ENCODE measurements around the gene TASOR2.

Gene TASOR2

GRCh38 chr10:5688587-5688986, 3.9 kb downstream of the TASOR2 start:
- no peak for DNase-seq

DNA sequence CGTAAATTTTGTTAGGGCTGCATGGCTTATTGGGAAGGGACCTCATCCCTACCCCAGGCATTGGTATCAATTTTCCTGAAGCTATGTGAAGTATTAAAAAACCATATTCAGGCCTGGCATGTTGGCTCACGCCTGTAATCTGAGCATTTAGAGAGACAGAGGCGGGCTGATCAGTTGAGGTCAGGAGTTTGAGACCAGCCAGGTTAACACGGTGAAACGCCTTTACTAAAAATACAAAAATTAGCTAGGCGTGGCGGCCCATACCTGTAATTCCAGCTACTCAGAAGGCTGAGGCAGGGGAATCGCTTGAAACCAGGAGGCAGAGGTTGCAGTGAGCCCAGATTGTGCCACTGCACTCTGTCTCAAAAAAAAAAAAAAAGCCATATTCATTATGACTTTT, 7.1 kb downstream of the TASOR2 start:
- DNase-seq: no peak

- peak; percentile 70 to 73 for DNase-seq
These were observed 8.1 kb downstream of the TASOR2 start for GRCh38 chr10:5692461-5693358.

DNA sequence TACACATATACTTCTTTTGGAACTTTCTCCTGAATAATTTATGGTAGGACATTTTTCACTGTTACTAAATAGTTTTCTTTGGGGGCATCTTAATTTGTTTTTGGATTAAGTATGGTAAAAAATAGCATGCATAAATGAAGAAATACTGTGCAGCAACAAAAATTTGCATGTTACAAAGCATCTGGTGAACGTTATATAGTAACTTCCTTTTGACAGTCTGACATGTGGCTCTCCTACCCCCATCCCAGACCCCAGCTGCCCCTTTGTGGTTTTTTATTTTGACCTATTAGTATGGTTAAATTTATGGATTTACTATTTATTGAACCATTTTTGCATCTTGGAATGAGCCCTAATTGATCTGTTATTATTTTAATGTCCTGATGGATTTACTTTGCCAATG, 9.9 kb downstream of the TASOR2 start:
- no peak for DNase-seq

DNA sequence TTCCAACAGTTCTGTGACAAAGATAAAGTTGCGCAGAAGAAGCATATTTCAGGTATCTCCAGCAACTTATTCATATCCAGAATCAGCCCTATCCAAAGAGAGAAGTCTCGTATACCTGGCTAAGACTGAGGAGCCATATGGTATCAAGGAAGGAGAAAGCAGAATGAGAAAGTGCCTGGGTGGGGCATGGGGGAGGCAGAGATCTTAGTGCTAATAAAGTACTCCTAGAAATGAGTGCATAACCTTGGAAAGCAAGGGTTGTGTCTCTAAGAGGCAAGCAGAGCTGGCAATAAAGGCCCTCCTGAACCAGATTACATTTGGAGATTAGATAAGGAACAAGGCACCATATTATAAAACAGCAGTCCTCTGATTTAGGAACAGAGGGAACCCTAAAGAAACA, 12.7 kb downstream of the TASOR2 start:
- no peak for DNase-seq

GRCh38 chr10:5698062-5698461, 13.4 kb downstream of the TASOR2 start:
- no peak for DNase-seq

DNA sequence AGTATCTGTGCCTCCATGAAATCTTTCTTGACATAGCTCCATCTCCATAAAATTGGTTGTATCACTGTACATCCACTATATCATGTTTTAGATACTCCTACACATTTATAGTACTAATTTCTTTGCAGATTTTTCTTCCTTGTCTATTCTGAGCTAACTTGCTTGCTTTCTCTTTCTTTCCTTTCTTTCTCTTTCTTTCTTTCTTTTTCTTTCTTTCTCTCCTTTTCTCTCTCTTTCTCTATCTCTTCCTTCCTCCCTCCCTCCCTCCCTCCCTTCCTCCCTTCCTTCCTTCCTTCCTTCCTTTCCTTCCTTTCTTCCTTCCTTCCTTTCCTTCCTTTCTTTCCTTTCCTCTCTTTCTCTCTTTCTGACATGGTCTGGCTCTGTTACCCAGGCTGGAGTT, 23.7 kb downstream of the TASOR2 start:
- DNase-seq: no peak

- DNase-seq: no peak
These were observed 25.2 kb downstream of the TASOR2 start for GRCh38 chr10:5709865-5710264.

GRCh38 chr10:5710859-5711258, 26.2 kb downstream of the TASOR2 start:
- no peak for DNase-seq

GRCh38 chr10:5711642-5712041, 27.0 kb downstream of the TASOR2 start:
- peak in 1 of 2 donors; percentile 4 for DNase-seq

GRCh38 chr10:5719546-5719945, 34.9 kb downstream of the TASOR2 start:
- no peak for DNase-seq

DNA sequence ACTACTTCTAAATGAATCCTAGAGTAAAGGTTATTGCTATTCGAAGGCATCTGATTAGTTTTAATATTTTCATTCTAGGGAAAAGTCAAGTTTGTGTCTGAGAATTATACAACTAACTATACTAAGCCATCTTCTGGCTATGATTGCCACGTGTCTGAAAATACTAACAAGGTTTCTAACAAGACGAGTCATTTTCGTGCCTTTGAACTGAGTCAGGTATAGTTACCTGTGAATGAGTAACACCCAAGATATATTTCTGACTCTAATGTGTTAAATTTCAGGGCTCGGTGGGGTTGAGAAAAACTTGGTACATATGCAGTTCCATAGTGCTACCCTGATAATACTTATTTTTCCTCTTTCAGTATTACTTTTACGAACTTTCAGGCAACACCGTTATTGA, 35.5 kb downstream of the TASOR2 start:
- no peak for DNase-seq

GRCh38 chr10:5723692-5724091, 39.1 kb downstream of the TASOR2 start:
- no peak for DNase-seq

- no peak for DNase-seq
These were observed 46.1 kb downstream of the TASOR2 start for GRCh38 chr10:5730766-5731165.

DNA sequence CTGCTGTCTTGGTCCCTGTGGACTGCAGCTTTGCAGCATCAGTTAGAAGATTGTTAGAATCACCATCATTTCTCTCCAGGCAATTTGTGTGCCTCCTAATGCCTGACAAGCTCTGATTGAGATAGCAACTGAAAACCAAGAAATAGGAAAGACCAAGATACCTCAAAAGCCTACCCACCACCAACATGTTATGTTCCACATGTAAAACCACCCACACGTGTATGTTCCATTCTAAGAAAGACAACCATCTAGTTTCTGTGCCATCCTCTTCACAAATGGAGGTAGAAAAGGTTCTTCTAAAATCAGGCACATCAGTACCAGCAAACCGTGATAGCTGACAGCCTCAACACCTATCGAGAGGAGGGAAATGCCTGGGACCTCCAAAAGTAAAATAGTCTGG, 46.9 kb downstream of the TASOR2 start:
- DNase-seq: no peak

DNA sequence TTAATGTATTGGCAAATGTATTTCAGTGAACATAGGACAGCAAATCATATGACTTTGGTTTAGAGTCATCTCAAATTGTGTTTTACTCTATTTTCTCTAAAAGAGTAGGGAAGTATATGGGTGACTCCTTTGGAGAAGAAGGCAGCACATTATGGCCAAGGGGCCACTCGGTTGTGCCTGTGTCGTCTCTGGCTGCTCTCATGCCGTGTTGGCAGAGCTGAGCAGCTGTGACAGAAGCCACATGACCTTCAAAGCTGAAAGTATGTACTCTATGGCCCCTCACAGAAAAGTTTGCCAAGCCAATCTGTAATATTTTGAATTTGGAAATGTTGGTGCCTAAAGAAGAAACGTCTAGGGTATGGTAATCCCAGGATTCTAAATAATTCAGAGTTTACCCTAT, 47.5 kb downstream of the TASOR2 start:
- DNase-seq: no peak

Measured in CD4-positive, alpha-beta T cell treated with Interleukin-1 beta for 1 hour (primary cell).